NCI-H2029 treated with DMSO at 0.1 percent for 48 hours (cell line): Measurements from ENCODE around the gene C4B.
"Not testable (repeated sequence)": the region's sequence is repeated elsewhere in the genome, so short reads cannot be mapped to it uniquely, and the experiment has no call there.

Source experiments
- DNase-seq: peaks from one replicate; lab custom pipeline; 2025; lab: John Stamatoyannopoulos, UW

Gene C4B

GRCh38 chr6:32052626-32053025 lies 38.0 kb downstream of the C4B start:
- not testable (repeated sequence) for DNase-seq

GRCh38 chr6:32053314-32053713 lies 38.7 kb downstream of the C4B start:
- DNase-seq = not testable (repeated sequence)

GRCh38 chr6:32055756-32056155 lies 41.2 kb downstream of the C4B start:
- not testable (repeated sequence) for DNase-seq

GRCh38 chr6:32056254-32056653 lies 41.7 kb downstream of the C4B start:
- DNase-seq = no peak

- no peak for DNase-seq
These were observed 43.4 kb downstream of the C4B start for GRCh38 chr6:32057966-32058365.

GRCh38 chr6:32058511-32058963 lies 43.9 kb downstream of the C4B start:
- no peak for DNase-seq

- no peak for DNase-seq
These were observed 46.5 kb downstream of the C4B start for GRCh38 chr6:32060966-32061655.

GRCh38 chr6:32064706-32065105 lies 50.1 kb downstream of the C4B start:
- no peak for DNase-seq

GRCh38 chr6:32067521-32067920 lies 52.9 kb downstream of the C4B start:
- DNase-seq = not testable (repeated sequence)

- not testable (repeated sequence) for DNase-seq
These were observed 53.7 kb downstream of the C4B start for GRCh38 chr6:32068315-32068714.

GRCh38 chr6:32068867-32069266 lies 54.3 kb downstream of the C4B start:
- DNase-seq = no peak

GRCh38 chr6:32069460-32069859 lies 54.9 kb downstream of the C4B start:
- DNase-seq = no peak

GRCh38 chr6:32069878-32070515 lies 55.4 kb downstream of the C4B start:
- no peak for DNase-seq

- DNase-seq = no peak
These were observed 56.4 kb downstream of the C4B start for GRCh38 chr6:32070814-32071543.

- DNase-seq = no peak
These were observed 58.5 kb downstream of the C4B start for GRCh38 chr6:32073101-32073500.

- no peak for DNase-seq
These were observed 59.0 kb downstream of the C4B start for GRCh38 chr6:32073613-32074012.

GRCh38 chr6:32074996-32075532 lies 60.5 kb downstream of the C4B start:
- DNase-seq = no peak

GRCh38 chr6:32075781-32076180 lies 61.2 kb downstream of the C4B start:
- no peak for DNase-seq

- DNase-seq = no peak
These were observed 61.8 kb downstream of the C4B start for GRCh38 chr6:32076321-32076809.

- DNase-seq = no peak
These were observed 65.1 kb downstream of the C4B start for GRCh38 chr6:32079566-32080290.

GRCh38 chr6:32081168-32081990 lies 66.8 kb downstream of the C4B start:
- DNase-seq = no peak
